Kidney epithelial cell (primary cell): ENCODE results near the gene LDLRAD4. TPM values are rescaled to one million over a fixed set of nuclear protein-coding genes. Genes with fewer than 3 reads are reported as not detected.

ENCODE experiments used
- DNase-seq: peaks from one replicate; pipeline ENCODE4 v3.0.0-alpha.2; 2010; ENCODE audit warnings: low read depth
- H3K27me3 ChIP-seq: 2 replicates; pipeline ENCODE4 v1.6.0; 2011; ENCODE audit warnings: low read length; ENCODE audit not compliant: control insufficient read depth, insufficient read depth
- H3K36me3 ChIP-seq: 2 replicates; pipeline ENCODE4 v1.5.1; 2011; ENCODE audit warnings: low read length; ENCODE audit not compliant: control insufficient read depth, insufficient read depth
- H3K4me3 ChIP-seq: 2 replicates; pipeline ENCODE4 v1.5.1; 2011; ENCODE audit warnings: low read depth, mild to moderate bottlenecking, control low read depth, low read length
- total RNA-seq: library from RNA; depleted of rRNA; stranded (reverse); fragments of >200 nt; gene quantifications from 2 replicates; pipeline ENCODE4 v1.2.3, GENCODE V29; 2015
- TF ChIP-seq, protein P1 (sequence below): IDR thresholded peaks from 2 replicates; pipeline ENCODE4 v1.5.1; 2011; ENCODE audit warnings: mild to moderate bottlenecking, moderate library complexity, low read length, control low read depth, inconsistent platforms; ENCODE audit not compliant: insufficient read depth, poor library complexity, severe bottlenecking

LDLRAD4 gene
- total RNA-seq, 1 donor from 2014 or later, result 5.8 TPM

DNA sequence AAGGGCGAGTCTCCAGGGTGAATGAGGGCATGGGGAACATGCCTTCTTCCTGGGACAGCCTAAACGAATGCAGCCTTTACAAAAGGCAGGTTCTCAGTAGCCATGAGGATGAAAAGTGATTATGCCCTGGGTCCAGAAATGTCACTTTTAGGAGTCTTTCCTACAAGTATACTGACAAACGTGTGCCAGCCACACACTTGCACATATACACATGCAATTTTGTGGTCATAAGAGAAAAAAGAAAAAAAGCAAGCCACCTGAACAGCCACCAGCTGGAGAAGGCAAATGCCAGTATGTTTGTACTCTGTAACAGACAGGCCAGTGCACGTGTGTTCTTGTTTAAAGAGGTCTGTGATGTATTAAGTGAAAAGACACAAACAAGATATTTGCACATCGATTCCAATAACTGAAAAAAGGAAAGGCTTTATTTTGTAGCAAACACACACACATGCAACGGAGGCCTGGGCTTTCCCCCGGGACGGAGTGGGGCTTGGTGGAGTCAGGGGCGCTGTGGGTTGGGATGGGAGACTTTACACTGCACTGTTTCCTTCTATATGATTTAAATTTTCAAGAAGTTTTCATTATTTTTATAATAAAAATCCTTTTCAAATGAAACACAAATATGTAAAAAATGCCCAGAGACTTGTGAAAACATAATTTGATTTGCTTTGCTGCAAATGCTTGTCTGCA, 399.4 kb downstream of the LDLRAD4 start:
- Histone ChIP-seq H3K36me3 (no peaks in the 10 kb centered on the region), H3K4me3 (no peak overlapping the region), H3K27me3 (peaks cover 11% of the 10 kb centered on the region)
- DNase-seq, result no peak
- TF ChIP-seq, protein P1, sequence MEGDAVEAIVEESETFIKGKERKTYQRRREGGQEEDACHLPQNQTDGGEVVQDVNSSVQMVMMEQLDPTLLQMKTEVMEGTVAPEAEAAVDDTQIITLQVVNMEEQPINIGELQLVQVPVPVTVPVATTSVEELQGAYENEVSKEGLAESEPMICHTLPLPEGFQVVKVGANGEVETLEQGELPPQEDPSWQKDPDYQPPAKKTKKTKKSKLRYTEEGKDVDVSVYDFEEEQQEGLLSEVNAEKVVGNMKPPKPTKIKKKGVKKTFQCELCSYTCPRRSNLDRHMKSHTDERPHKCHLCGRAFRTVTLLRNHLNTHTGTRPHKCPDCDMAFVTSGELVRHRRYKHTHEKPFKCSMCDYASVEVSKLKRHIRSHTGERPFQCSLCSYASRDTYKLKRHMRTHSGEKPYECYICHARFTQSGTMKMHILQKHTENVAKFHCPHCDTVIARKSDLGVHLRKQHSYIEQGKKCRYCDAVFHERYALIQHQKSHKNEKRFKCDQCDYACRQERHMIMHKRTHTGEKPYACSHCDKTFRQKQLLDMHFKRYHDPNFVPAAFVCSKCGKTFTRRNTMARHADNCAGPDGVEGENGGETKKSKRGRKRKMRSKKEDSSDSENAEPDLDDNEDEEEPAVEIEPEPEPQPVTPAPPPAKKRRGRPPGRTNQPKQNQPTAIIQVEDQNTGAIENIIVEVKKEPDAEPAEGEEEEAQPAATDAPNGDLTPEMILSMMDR, result no peak

DNA sequence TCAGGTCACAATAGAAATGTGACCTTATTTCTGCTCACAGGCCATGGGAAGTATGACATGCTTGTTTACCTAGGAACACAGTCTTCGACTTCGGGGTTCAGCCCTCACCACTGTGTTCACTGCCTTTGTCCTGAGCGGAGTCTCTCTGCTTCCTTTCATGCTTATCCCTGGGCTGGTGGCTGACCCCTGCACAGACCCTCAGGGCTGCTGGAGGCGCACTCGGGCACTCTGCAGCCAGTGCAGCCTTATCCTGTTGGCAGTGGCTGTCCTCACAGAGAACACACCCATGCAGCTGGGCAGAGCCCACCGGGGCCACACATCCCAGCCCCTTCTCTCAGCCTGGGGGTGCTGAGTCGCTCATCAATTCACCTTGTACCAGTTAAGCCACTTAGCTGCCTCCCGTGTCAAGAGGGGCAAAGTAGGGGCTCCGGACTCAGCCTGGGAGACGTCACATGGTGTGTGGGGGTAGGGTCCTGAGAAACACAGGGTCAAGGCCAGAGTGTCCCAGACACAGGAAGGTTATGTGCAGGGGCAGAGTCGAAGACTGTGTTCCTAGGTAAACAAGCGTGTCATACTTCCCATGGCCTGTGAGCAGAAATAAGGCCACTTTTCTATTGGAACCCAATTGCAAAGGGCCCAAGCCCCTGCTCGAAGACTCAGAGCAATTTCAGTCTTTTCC, 400.3 kb downstream of the LDLRAD4 start:
- TF ChIP-seq, protein P1, result no peak
- no peak for DNase-seq
- H3K27me3 ChIP-seq, result peaks cover 6% of the 10 kb centered on the region
- H3K36me3 ChIP-seq, result no peaks in the 10 kb centered on the region
- no peak overlapping the region for H3K4me3 ChIP-seq

GRCh38 chr18:13619505-13620205, 401.1 kb downstream of the LDLRAD4 start:
- peaks cover 4% of the 10 kb centered on the region for H3K27me3 ChIP-seq
- no peak overlapping the region for H3K4me3 ChIP-seq
- TF ChIP-seq, protein P1, result no peak
- no peaks in the 10 kb centered on the region for H3K36me3 ChIP-seq
- DNase-seq, result no peak

- Histone ChIP-seq H3K4me3 (no peak overlapping the region), H3K27me3 (peaks cover 4% of the 10 kb centered on the region), H3K36me3 (no peaks in the 10 kb centered on the region)
- TF ChIP-seq, protein P1, result no peak
- DNase-seq, result no peak
These were observed 401.7 kb downstream of the LDLRAD4 start for GRCh38 chr18:13620206-13620672.

DNA sequence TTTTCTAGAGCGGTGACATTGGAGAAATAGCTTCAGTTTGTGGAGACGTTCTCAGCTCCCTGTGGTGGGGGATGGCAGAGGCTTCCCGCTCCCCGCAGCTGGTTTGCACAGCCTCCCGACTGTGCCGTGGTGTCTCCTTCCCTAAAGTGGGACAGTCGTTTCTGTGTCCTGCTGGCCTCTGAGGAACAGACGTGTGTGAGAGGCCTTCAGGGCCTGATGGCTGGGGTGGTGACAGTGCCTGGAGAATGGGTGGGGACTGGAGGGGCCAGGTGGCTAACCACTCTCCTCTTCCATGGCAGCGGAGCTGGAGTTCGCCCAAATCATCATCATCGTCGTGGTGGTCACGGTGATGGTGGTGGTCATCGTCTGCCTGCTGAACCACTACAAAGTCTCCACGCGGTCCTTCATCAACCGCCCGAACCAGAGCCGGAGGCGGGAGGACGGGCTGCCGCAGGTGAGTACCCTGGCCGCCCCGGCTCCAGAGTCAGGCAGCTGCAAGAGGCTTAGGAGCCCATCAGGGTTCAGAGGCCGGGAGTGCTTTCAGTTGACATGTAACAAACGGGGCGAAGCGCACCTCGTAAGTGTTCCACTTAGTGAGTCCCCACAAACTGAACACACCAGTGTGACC, 402.4 kb downstream of the LDLRAD4 start:
- no peak for DNase-seq
- no peak overlapping the region for H3K4me3 ChIP-seq
- H3K36me3 ChIP-seq, result no peaks in the 10 kb centered on the region
- H3K27me3 ChIP-seq, result peaks cover 6% of the 10 kb centered on the region
- TF ChIP-seq, protein P1, result no peak
